Measurements from ENCODE around the gene APBB2. TPM values are rescaled to one million over a fixed set of nuclear protein-coding genes. Genes with fewer than 3 reads are reported as not detected.
"Not testable (repeated sequence)": the region's sequence is repeated elsewhere in the genome, so short reads cannot be mapped to it uniquely, and the experiment has no call there.

Gene APBB2
- total RNA-seq, 3 donors from 2014 or later (not counting 1 experiment from before 2014, with no cell fraction given): 0.38 to 0.48 TPM; not detected in 1

GRCh38 chr4:40820101-40820500, 394.2 kb downstream of the APBB2 start:
- H3K27me3 Mint-ChIP-seq (ENCODE audit: low read depth in 2 of 2): peaks cover 0 to 6% of the 10 kb centered on the region in 2 donors
- no peak overlapping the region for H3K4me3 Mint-ChIP-seq
- ATAC-seq (no peak), DNase-seq (no peak)
- H3K4me1 Mint-ChIP-seq: no peaks in the 10 kb centered on the region
- H3K36me3 Mint-ChIP-seq: no peaks in the 10 kb centered on the region
- 94% methylated on average over 11 of the region's 11 CpGs for WGBS (ENCODE audit: insufficient coverage)
- intact Hi-C loops (cut with micrococcal nuclease): no loop called here
- no peaks in the 10 kb centered on the region for H3K4me1 ChIP-seq (ENCODE audit: control insufficient read depth, insufficient read depth, low read length)
- no peak overlapping the region for H3K27ac ChIP-seq (ENCODE audit: low read length)
- H3K9me3 Mint-ChIP-seq: no peaks in the 10 kb centered on the region
- H3K27ac Mint-ChIP-seq: no peak overlapping the region
- TF ChIP-seq CTCF (IDR thresholded peaks at IDR 0.05): no peak
- no peak overlapping the region for H3K4me3 ChIP-seq (ENCODE audit: low read length)
- no peaks in the 10 kb centered on the region for H3K36me3 ChIP-seq (ENCODE audit: control insufficient read depth, insufficient read depth, low read length)
- H3K9me3 ChIP-seq (ENCODE audit: control insufficient read depth, insufficient read depth, low read length): no peaks in the 10 kb centered on the region
- H3K27me3 ChIP-seq (ENCODE audit: control insufficient read depth, insufficient read depth, low read length): no peaks in the 10 kb centered on the region

- not testable (repeated sequence) for H3K4me3 Mint-ChIP-seq
Observed at GRCh38 chr4:40817157-40817556, 397.2 kb downstream of the APBB2 start.

GRCh38 chr4:40812856-40813255, 401.5 kb downstream of the APBB2 start:
- Histone ChIP-seq H3K9me3 (ENCODE audit: control insufficient read depth, insufficient read depth, low read length) (no peaks in the 10 kb centered on the region), H3K4me1 (ENCODE audit: control insufficient read depth, insufficient read depth, low read length) (no peaks in the 10 kb centered on the region), H3K36me3 (ENCODE audit: control insufficient read depth, insufficient read depth, low read length) (no peaks in the 10 kb centered on the region), H3K4me3 (ENCODE audit: low read length) (no peak overlapping the region), H3K27ac (ENCODE audit: low read length) (no peak overlapping the region), H3K27me3 (ENCODE audit: control insufficient read depth, insufficient read depth, low read length) (no peaks in the 10 kb centered on the region)
- Mint-ChIP-seq H3K9me3 (no peaks in the 10 kb centered on the region), H3K27ac (no peak overlapping the region), H3K36me3 (no peaks in the 10 kb centered on the region), H3K27me3 (ENCODE audit: low read depth in 2 of 2) (peaks cover 3 to 13% of the 10 kb centered on the region in 2 donors), H3K4me1 (no peaks in the 10 kb centered on the region), H3K4me3 (no peak overlapping the region)
- no peak for ATAC-seq
- DNase-seq: no peak
- 76% methylated on average over 2 of the region's 2 CpGs for WGBS (ENCODE audit: insufficient coverage)
- no peak for TF ChIP-seq CTCF (IDR thresholded peaks at IDR 0.05)
- intact Hi-C loops (cut with micrococcal nuclease): no loop called here

More at GRCh38 chr4:40817157-40817556, 397.2 kb downstream of the APBB2 start:
- H3K27ac Mint-ChIP-seq; H3K4me3 ChIP-seq (ENCODE audit: low read length); ATAC-seq; intact Hi-C loops (cut with micrococcal nuclease); DNase-seq; H3K9me3 Mint-ChIP-seq; H3K4me1 Mint-ChIP-seq; H3K4me1 ChIP-seq (ENCODE audit: control insufficient read depth, insufficient read depth, low read length); H3K27me3 Mint-ChIP-seq (ENCODE audit: low read depth in 2 of 2); H3K36me3 Mint-ChIP-seq; H3K9me3 ChIP-seq (ENCODE audit: control insufficient read depth, insufficient read depth, low read length); H3K36me3 ChIP-seq (ENCODE audit: control insufficient read depth, insufficient read depth, low read length); H3K27ac ChIP-seq (ENCODE audit: low read length); H3K27me3 ChIP-seq (ENCODE audit: control insufficient read depth, insufficient read depth, low read length): not testable (repeated sequence)
- WGBS (ENCODE audit: insufficient coverage): 86% methylated on average over 6 of the region's 6 CpGs

- Mint-ChIP-seq H3K4me3 (no peak overlapping the region), H3K27ac (no peak overlapping the region), H3K9me3 (no peaks in the 10 kb centered on the region), H3K27me3 (ENCODE audit: low read depth in 2 of 2) (peaks cover 3 to 13% of the 10 kb centered on the region in 2 donors), H3K4me1 (no peaks in the 10 kb centered on the region), H3K36me3 (no peaks in the 10 kb centered on the region)
- Histone ChIP-seq H3K9me3 (ENCODE audit: control insufficient read depth, insufficient read depth, low read length) (no peaks in the 10 kb centered on the region), H3K36me3 (ENCODE audit: control insufficient read depth, insufficient read depth, low read length) (no peaks in the 10 kb centered on the region), H3K27me3 (ENCODE audit: control insufficient read depth, insufficient read depth, low read length) (no peaks in the 10 kb centered on the region), H3K4me3 (ENCODE audit: low read length) (no peak overlapping the region), H3K27ac (ENCODE audit: low read length) (no peak overlapping the region), H3K4me1 (ENCODE audit: control insufficient read depth, insufficient read depth, low read length) (no peaks in the 10 kb centered on the region)
- DNase-seq: no peak
- ATAC-seq: no peak
- intact Hi-C loops (cut with micrococcal nuclease): no loop called here
- TF ChIP-seq CTCF (IDR thresholded peaks at IDR 0.05): no peak
- WGBS (ENCODE audit: insufficient coverage): 87% methylated on average over 8 of the region's 8 CpGs
Observed at GRCh38 chr4:40812386-40812785, 402.0 kb downstream of the APBB2 start.

All from natural killer cell (primary cell).